Activated CD8-positive, alpha-beta T cell treated with anti-CD3 and anti-CD28 coated beads, Interleukin-2, amount 10 ng/mL, durations not matched to agents 7 days and 5 days (primary cell): ENCODE data around the gene TOP3B. TPM values are rescaled to one million over a fixed set of nuclear protein-coding genes. Genes with fewer than 3 reads are reported as not detected.

ENCODE experiments used
- ATAC-seq: fragments of 150-1000 bp; cut with Tn5 transposase; one replicate; pipeline ENCODE4 v1.10.0; 2021; ENCODE audit warnings: moderate library complexity
- CTCF ChIA-PET: fragments of 350-600 bp; sonication (Branson Sonifier 250); formaldehyde crosslinking; loops from one replicate; lab custom pipeline; 2021; ENCODE audit warnings: antibody characterized with exemption; lab: Charles Lee
- POLR2A ChIA-PET: fragments of 350-600 bp; sonication (Branson Sonifier 250); formaldehyde crosslinking; loops from one replicate; lab custom pipeline; 2021; ENCODE audit warnings: antibody characterized with exemption; lab: Charles Lee
- DNase-seq: peaks from one replicate; pipeline ENCODE4 v3.0.0-alpha.2; 2020
- H3K27ac Mint-ChIP-seq: one replicate; pipeline ENCODE4 v1.8.0; 2021; ENCODE audit warnings: mild to moderate bottlenecking, mixed read lengths
- H3K27me3 Mint-ChIP-seq: one replicate; pipeline ENCODE4 v1.8.0; 2021; ENCODE audit warnings: low read depth, mixed read lengths
- H3K36me3 Mint-ChIP-seq: one replicate; pipeline ENCODE4 v1.8.0; 2021; ENCODE audit warnings: low read depth, mixed read lengths
- H3K4me1 Mint-ChIP-seq: one replicate; pipeline ENCODE4 v1.8.0; 2021; ENCODE audit warnings: low read depth, mixed read lengths
- H3K4me3 Mint-ChIP-seq: one replicate; pipeline ENCODE4 v1.8.0; 2021; ENCODE audit warnings: mild to moderate bottlenecking, mixed read lengths
- H3K9me3 Mint-ChIP-seq: one replicate; pipeline ENCODE4 v1.8.0; 2022; ENCODE audit warnings: mixed read lengths; ENCODE audit not compliant: insufficient read depth
- total RNA-seq, 2 experiments: library from RNA; stranded (reverse); gene quantifications; one replicate each; pipeline ENCODE4 v1.2.3, GENCODE V29; 2021

Gene TOP3B
- total RNA-seq, 2 experiments from 2014 or later, result 47.3 to 49.9 TPM

DNA sequence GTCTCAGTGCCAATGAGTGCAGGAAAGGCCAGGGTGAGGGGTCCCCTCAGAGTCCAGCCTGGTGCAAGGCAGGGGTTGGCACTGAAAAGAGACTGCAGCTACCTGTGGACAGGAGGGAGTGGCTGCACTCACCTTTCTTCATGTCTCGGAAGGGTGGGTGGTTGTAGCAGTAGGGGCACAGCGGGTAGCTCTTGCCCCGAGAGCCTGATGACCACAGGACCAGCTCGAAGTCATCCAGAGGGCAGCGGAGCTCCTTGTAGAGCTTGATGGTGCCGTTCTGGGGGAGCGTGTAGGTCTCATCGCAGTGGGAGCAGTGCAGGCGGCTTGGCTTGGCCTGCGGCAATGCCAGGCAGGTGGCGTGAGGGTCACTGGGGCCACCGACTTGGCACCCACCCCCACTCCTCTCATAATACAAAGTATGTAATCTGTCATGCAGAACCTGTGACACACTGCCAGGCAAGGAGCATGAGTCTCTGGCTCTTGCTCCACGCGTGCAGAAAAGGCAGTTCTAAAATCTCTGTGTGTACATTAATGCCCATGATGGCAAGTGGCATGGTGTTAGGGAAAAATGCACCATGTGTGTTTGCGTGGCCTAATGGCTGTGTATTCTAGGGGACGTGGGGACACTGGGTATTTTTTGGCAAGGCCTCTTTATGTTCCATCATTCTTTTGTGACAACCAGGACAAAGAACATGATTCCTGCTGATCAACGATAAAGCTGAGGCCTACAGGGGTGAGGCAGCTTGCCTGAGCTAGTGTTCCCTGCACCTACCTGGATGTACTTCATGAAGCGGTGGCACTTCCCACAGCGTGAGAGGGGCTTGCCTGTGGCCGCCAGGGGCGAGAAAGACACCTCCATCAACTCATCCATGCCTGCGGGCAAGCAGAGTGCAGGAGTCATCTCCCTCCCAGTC is 24.0 kb downstream of the TOP3B start:
- ATAC-seq (no peak), DNase-seq (no peak)
- Mint-ChIP-seq H3K4me3 (no peak overlapping the region), H3K27me3 (no peaks in the 10 kb centered on the region), H3K27ac (no peak overlapping the region), H3K9me3 (no peaks in the 10 kb centered on the region), H3K4me1 (no peaks in the 10 kb centered on the region), H3K36me3 (peaks cover 12% of the 10 kb centered on the region)
- CTCF ChIA-PET, result interaction anchor here (0.6 to 1.0 kb wide), 2 partner anchors 14 to 21 kb away, joined by 3 read pairs; no protein-coding TSS in a partner anchor
- POLR2A ChIA-PET, result no interaction called here

- peak; percentile 90 for ATAC-seq
- Mint-ChIP-seq H3K27ac (peak within 1 kb of the TSS; percentile 83), H3K36me3 (peaks cover 3% of the 10 kb centered on the region), H3K4me3 (peak within 1 kb of the TSS; percentile 85), H3K27me3 (no peaks in the 10 kb centered on the region), H3K4me1 (peaks cover 13% of the 10 kb centered on the region), H3K9me3 (no peaks in the 10 kb centered on the region)
- peak; percentile 91 for DNase-seq
- ChIA-PET CTCF (interaction anchor here (0.7 to 7.9 kb wide), 30 partner anchors 8 to 395 kb away, joined by 3 to 138 read pairs (median 4); partner anchors contain the start of genes TOP3B and YPEL1), POLR2A (interaction anchor here (0.7 to 1.9 kb wide), 3 partner anchors 13 to 16 kb away, joined by 3 to 6 read pairs (median 3); no protein-coding TSS in a partner anchor)
Measured at GRCh38 chr22:21952586-21953571, 29.7 kb downstream of the TOP3B start, which contains the start of gene PPM1F. TSS of gene PPM1F (minus strand) at chr22:21952848. CDS start at chr22:21946048, 6,800 bp downstream.

DNA sequence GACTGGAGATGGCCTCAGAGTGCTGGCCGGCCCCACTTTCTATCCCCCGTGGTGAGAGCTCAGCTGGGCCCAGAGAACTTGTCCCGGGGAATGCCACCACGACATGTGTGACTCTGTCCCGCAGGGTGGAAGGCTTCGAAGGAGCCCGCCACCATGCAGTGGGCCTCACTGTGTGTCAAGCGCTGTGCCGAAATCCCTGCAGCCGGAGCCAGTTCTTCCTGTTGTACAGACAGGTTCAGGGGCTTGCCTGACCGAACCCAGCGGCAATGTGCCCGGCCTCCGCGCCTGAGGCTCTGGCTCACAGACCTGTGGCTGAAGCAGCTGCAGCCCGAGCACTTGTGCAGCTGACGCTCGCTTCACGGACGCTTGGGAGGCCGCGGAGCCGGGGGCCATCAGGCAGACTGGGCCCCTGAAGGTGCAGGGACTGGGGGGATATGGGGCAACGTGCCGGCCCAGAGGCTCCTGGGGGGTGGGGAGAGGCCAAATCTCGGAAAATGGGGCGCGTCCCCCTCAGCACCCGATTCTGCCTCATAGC is 30.6 kb downstream of the TOP3B start:
- H3K27me3 Mint-ChIP-seq, result no peaks in the 10 kb centered on the region
- peak overlapping the region; percentile 57 for H3K27ac Mint-ChIP-seq
- DNase-seq (peak; percentile 47), ATAC-seq (peak; percentile 16)
- peaks cover 13% of the 10 kb centered on the region for H3K4me1 Mint-ChIP-seq
- H3K4me3 Mint-ChIP-seq, result peak overlapping the region; percentile 85
- POLR2A ChIA-PET, result interaction anchor here (1.0 to 1.9 kb wide), 2 partner anchors 14 to 17 kb away, joined by 3 to 6 read pairs; no protein-coding TSS in a partner anchor
- H3K9me3 Mint-ChIP-seq, result no peaks in the 10 kb centered on the region
- H3K36me3 Mint-ChIP-seq, result peaks cover 3% of the 10 kb centered on the region
- CTCF ChIA-PET, result interaction anchor here (0.7 to 7.9 kb wide), 27 partner anchors 7 to 396 kb away, joined by 3 to 138 read pairs (median 4); partner anchors contain the start of genes TOP3B and YPEL1

GRCh38 chr22:21951062-21951461 is 31.5 kb downstream of the TOP3B start:
- H3K27ac Mint-ChIP-seq, result no peak overlapping the region
- H3K4me1 Mint-ChIP-seq, result peaks cover 13% of the 10 kb centered on the region
- POLR2A ChIA-PET, result interaction anchor here (0.6 to 0.8 kb wide), 2 partner anchors 53 to 161 kb away, joined by 3 read pairs; no protein-coding TSS in a partner anchor
- CTCF ChIA-PET, result interaction anchor here (2.4 to 7.9 kb wide), 2 partner anchors 13 to 31 kb away, joined by 10 to 138 read pairs; partner anchors contain the start of gene TOP3B
- no peaks in the 10 kb centered on the region for H3K9me3 Mint-ChIP-seq
- H3K27me3 Mint-ChIP-seq, result no peaks in the 10 kb centered on the region
- no peak for DNase-seq
- peak overlapping the region; percentile 37 for H3K4me3 Mint-ChIP-seq
- peaks cover 3% of the 10 kb centered on the region for H3K36me3 Mint-ChIP-seq
- ATAC-seq, result no peak

- POLR2A ChIA-PET, result no interaction called here
- CTCF ChIA-PET, result interaction anchor here (7.9 kb wide), 1 partner anchor 12 kb away, joined by 138 read pairs; no protein-coding TSS in a partner anchor
- no peak overlapping the region for H3K4me3 Mint-ChIP-seq
- H3K36me3 Mint-ChIP-seq, result peaks cover 3% of the 10 kb centered on the region
- H3K9me3 Mint-ChIP-seq, result no peaks in the 10 kb centered on the region
- no peak overlapping the region for H3K27ac Mint-ChIP-seq
- ATAC-seq, result no peak
- no peaks in the 10 kb centered on the region for H3K27me3 Mint-ChIP-seq
- H3K4me1 Mint-ChIP-seq, result peaks cover 13% of the 10 kb centered on the region
- no peak for DNase-seq
Measured at GRCh38 chr22:21949948-21950347, 32.6 kb downstream of the TOP3B start.

DNA sequence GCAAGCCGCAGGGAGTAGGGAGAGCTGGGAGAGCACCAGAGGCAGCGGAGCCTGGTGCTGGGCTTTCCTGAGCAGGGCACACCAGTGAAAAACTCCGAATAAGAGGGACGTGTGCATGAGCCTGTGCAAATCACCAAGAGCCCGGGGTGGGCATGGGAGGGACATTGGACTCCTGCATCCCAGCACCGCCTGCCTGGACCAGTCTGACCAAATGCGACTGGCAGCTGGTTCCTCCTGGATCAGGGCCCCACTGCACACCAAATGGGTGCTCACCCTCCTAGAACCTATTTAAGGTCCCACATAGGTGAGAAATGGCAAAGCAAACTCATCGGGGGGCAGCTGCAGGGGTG is 33.0 kb downstream of the TOP3B start:
- DNase-seq (no peak), ATAC-seq (no peak)
- peaks cover 3% of the 10 kb centered on the region for H3K36me3 Mint-ChIP-seq
- H3K27ac Mint-ChIP-seq, result no peak overlapping the region
- H3K4me1 Mint-ChIP-seq, result peaks cover 13% of the 10 kb centered on the region
- H3K4me3 Mint-ChIP-seq, result no peak overlapping the region
- ChIA-PET POLR2A (interaction anchor here (1.2 kb wide), 1 partner anchor 11 kb away, joined by 3 read pairs; no protein-coding TSS in a partner anchor), CTCF (interaction anchor here (7.9 kb wide), 1 partner anchor 11 kb away, joined by 138 read pairs; no protein-coding TSS in a partner anchor)
- H3K27me3 Mint-ChIP-seq, result no peaks in the 10 kb centered on the region
- H3K9me3 Mint-ChIP-seq, result no peaks in the 10 kb centered on the region

DNA sequence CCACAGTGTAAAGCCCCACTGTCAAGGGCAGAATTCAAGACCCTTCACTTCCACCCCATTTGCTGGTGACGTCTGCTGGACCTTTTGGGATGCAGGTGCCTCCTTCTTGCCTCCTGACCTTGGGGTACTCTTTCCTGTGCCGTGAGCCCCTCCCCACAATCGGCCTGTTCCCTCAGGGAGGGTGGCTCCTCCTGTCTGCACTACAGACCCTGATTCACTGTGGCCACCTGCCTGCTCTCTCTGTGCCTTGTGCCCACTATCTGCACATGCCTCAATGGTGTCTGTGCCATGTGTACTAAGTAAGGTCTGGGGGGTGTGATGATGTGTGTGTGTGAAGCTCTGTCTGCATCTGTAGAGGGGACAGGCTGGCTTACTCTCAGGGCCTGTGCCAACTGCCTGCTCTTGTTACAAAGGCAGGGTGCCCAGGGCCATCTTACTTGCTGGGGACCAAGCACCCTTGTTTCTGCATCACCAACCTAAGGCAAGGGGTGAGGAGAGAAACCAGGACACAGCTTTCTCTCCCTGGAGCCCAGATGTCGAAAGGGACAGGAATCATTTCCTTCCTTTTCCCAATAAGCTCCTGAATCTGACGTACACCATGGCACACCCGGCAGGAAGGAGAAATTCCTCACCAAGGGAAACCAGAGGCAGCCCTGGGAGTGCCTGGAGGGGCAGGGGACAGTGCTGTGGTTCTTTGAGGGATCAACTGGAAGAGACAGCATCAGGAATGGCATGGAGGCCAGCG is 33.6 kb downstream of the TOP3B start:
- Mint-ChIP-seq H3K4me3 (no peak overlapping the region), H3K27ac (peak overlapping the region; percentile 66), H3K27me3 (no peaks in the 10 kb centered on the region), H3K9me3 (no peaks in the 10 kb centered on the region), H3K36me3 (peaks cover 3% of the 10 kb centered on the region), H3K4me1 (peaks cover 13% of the 10 kb centered on the region)
- DNase-seq (no peak), ATAC-seq (no peak)
- POLR2A ChIA-PET, result interaction anchor here (1.2 kb wide), 1 partner anchor 11 kb away, joined by 3 read pairs; no protein-coding TSS in a partner anchor
- CTCF ChIA-PET, result interaction anchor here (7.9 kb wide), 1 partner anchor 11 kb away, joined by 138 read pairs; no protein-coding TSS in a partner anchor

DNA sequence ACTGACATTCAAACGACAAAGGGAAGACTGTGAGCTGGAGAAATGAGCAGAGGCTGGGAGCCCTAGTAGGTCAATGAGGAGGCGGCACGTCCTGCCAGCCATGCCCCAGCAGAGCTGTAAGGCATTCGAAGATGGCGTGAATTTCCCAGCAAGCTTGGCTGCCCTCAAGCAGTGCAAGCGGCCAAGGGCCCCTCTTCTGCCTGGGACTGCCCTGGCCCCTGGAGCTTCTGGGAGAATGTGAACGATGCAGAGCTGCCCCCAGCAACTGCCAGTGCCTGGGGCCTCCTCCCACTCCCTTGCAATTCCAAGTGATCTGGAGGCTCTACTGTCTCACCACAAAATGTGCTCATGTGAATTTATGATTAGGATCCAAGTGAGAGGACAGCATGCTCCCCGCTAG is 34.2 kb downstream of the TOP3B start:
- Mint-ChIP-seq H3K4me1 (peaks cover 13% of the 10 kb centered on the region), H3K36me3 (peaks cover 3% of the 10 kb centered on the region), H3K4me3 (no peak overlapping the region), H3K27me3 (no peaks in the 10 kb centered on the region), H3K9me3 (no peaks in the 10 kb centered on the region), H3K27ac (no peak overlapping the region)
- no peak for DNase-seq
- ChIA-PET POLR2A (interaction anchor here (1.2 kb wide), 1 partner anchor 10 kb away, joined by 3 read pairs; no protein-coding TSS in a partner anchor), CTCF (interaction anchor here (1.3 to 7.9 kb wide), 2 partner anchors 10 to 24 kb away, joined by 5 to 138 read pairs; no protein-coding TSS in a partner anchor)
- no peak for ATAC-seq

- peaks cover 3% of the 10 kb centered on the region for H3K36me3 Mint-ChIP-seq
- no peak for ATAC-seq
- H3K27ac Mint-ChIP-seq, result no peak overlapping the region
- ChIA-PET POLR2A (no interaction called here), CTCF (interaction anchor here (1.3 to 7.9 kb wide), 2 partner anchors 9 to 25 kb away, joined by 5 to 138 read pairs; no protein-coding TSS in a partner anchor)
- H3K4me3 Mint-ChIP-seq, result no peak overlapping the region
- H3K4me1 Mint-ChIP-seq, result peaks cover 16% of the 10 kb centered on the region
- no peaks in the 10 kb centered on the region for H3K27me3 Mint-ChIP-seq
- H3K9me3 Mint-ChIP-seq, result no peaks in the 10 kb centered on the region
- DNase-seq, result no peak
Measured at GRCh38 chr22:21947040-21948014, 35.3 kb downstream of the TOP3B start.
